Fibroblast of pulmonary artery (primary cell): Measurements from ENCODE around the gene GRID2.
"Not testable (repeated sequence)": the region's sequence is repeated elsewhere in the genome, so short reads cannot be mapped to it uniquely, and the experiment has no call there.

Experiments
- DNase-seq: peaks from one replicate; pipeline ENCODE4 v3.0.0-alpha.2; 2010; ENCODE audit warnings: low read depth
- H3K4me3 ChIP-seq: replicated peaks from 2 replicates; pipeline ENCODE4 v1.5.1; 2011; ENCODE audit warnings: low read depth, mild to moderate bottlenecking, control low read depth, low read length, moderate library complexity
- TF ChIP-seq, protein P1 (sequence below): IDR thresholded peaks from 2 replicates; pipeline ENCODE4 v1.5.1; 2011; ENCODE audit warnings: mild to moderate bottlenecking, control low read depth, low read length, inconsistent platforms; ENCODE audit errors: missing control alignments

The GRID2 gene

DNA sequence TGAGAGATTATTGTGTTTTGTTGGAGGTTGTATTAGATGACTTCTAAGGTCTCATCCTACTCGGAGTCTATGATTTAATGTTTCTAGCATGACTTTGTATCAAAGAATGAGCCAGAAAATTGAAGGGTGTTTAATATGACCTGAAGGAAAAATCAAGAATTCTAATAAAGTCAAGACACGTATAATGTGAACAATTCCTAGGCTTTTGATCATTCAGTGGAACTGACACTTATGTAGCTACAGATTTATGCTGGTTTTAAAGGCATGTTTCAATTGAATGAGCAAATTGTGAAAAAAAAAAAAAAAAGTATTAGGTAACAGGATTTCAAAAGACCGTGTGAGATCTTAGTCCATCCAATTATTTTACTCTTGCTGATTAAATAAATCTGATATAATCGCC is 64.9 kb downstream of the GRID2 start:
- DNase-seq, result no peak
- TF ChIP-seq, protein P1, sequence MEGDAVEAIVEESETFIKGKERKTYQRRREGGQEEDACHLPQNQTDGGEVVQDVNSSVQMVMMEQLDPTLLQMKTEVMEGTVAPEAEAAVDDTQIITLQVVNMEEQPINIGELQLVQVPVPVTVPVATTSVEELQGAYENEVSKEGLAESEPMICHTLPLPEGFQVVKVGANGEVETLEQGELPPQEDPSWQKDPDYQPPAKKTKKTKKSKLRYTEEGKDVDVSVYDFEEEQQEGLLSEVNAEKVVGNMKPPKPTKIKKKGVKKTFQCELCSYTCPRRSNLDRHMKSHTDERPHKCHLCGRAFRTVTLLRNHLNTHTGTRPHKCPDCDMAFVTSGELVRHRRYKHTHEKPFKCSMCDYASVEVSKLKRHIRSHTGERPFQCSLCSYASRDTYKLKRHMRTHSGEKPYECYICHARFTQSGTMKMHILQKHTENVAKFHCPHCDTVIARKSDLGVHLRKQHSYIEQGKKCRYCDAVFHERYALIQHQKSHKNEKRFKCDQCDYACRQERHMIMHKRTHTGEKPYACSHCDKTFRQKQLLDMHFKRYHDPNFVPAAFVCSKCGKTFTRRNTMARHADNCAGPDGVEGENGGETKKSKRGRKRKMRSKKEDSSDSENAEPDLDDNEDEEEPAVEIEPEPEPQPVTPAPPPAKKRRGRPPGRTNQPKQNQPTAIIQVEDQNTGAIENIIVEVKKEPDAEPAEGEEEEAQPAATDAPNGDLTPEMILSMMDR, result no peak
- no peak overlapping the region for H3K4me3 ChIP-seq

DNA sequence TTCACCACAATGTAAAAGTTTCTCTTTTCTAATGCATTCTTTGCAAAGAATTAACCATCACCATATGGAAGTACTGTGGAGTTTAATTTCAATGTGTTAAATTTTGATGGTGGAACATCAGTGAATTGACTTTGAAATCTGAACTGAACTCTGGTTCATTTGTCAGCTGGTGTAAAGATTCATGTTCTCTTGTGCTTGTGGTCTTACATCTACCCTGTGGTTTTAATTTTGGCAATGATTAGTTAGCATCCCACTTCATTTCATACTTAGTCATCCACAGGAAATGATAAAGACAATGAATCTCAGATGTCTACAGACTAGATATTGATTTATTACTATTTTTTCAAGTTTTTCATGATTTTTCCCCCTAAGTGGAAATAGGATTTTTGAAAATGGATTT is 77.8 kb downstream of the GRID2 start:
- DNase-seq, result peak; percentile 27
- H3K4me3 ChIP-seq, result no peak overlapping the region
- TF ChIP-seq, protein P1, result no peak

DNA sequence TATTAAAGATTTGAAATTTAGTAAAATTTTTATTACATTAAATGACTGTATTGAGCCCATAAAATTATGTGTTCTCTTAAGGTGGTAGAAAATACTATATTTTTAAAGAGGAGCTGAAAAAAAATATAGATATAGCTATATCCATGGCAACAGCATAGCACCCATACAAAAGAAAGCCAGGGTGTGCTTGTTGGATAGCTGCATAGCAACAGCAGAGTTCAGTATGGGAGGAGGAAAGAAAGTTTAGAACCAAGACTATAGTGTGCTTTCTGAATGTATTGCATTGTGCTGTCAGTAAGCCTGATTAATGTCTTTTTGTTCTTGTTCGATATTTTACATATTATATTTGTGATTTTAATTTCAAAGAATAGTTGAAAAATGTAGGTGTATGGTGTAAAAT is 78.4 kb downstream of the GRID2 start:
- TF ChIP-seq, protein P1, result no peak
- H3K4me3 ChIP-seq, result no peak overlapping the region
- peak; percentile 11 for DNase-seq

DNA sequence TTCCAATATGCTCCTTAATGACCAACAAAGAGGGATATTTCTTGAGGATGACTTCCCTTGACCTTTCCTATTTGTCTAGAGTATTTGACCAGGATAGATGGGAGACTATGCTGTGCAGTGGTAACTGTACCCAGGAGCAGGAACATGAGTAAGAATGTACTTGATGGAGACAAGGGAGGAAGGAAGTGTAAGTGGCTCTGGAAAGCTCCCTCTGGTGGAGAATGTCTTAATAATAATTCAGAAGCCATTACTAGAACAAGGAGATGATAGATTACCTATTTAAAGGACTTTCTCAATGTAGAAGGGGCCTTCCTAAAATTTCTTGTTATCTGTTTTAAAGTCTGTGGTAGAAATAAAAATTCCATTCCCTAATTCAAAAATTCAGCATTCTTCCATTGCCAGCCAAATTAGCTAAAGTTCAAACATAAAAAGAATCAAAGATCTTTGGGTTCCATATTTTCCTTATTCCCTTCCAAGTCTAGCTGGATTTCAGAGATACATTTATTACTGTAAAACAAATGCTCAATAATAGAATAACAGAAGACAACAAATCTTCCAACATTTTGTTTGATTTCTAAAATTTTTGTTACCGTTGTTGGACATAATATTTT is 83.8 kb downstream of the GRID2 start:
- H3K4me3 ChIP-seq, result no peak overlapping the region
- peak; percentile 77 for DNase-seq
- TF ChIP-seq, protein P1, result peak; percentile 73

DNA sequence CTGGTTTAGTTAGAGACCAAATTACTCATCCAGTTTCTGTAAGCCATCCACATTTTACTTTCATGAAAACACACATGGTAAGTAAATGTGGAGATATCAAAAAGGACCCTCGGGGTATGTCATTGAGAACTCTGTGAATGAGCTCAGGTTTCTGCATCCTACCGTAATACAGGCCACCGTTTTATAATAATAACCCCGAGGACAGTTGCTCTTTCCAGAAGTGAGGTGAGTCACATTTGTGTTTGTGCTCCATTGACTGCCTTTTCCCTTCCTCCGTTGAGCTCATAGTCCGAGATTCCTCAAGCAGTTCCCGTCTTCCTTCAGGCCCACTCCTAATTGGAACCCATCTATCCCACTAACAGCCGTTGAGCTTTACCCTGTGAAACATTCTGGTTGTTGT is 95.3 kb downstream of the GRID2 start:
- TF ChIP-seq, protein P1, result no peak
- no peak for DNase-seq

DNA sequence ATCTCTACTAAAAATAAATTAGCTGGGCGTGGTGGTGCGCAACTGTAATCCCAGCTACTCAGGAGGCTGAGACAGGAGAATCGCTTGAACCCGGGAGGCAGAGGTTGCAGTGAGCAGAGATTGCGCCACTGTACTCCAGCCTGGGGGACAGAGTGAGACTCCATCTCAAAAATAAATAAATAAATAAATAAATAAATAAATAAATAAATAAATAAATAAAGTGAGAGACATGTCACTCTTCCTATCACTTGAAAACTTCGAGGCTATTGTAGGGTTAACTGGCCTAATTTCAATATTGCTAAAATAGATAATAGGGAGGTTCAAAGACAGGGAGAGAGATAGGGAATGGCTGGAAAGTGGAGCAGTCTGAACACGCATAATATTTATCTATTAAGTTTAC is 99.8 kb downstream of the GRID2 start:
- not testable (repeated sequence) for DNase-seq, H3K4me3 ChIP-seq

More for the DNA sequence above, 95.3 kb downstream of the GRID2 start:
- no peak overlapping the region for H3K4me3 ChIP-seq

DNA sequence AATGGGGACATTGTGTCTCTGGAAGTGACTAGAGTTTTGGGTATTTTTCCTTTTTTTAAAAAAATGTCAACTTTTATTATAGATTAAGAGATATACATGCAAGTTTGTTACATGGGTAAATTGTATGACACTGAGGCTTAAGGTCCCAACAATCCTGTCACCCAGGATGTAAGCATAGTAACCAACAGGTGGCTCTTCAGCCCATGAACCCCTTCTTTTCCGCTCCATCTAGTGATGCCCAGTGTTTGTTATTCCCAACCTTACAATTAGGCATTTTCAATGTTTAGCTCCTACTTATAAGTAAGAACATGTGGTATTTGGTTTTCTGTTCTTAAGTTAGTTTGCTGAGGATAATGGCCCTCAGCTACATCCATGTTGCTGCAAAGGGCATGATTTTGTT is 102.7 kb downstream of the GRID2 start:
- TF ChIP-seq, protein P1, result no peak
- no peak for DNase-seq
- no peak overlapping the region for H3K4me3 ChIP-seq

DNA sequence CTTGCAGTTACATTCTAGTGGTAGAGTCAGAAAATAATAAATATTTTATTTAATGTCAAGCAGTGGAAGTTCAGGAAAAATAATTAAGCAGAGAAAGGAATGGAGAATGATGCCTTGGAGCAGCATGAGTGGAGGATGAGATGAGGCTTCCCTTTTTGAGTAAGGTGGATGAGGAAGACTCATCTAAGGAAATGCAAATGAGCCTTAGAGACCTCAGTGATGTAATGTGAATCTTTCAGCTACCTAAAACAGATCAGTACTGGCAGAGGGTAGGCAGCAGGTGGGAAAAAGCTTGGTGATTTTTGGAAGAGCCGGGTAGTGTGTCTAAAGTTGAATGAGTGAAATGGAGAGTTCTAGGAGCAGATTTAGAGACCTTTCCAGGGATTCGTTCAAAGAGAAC is 118.2 kb downstream of the GRID2 start:
- TF ChIP-seq, protein P1, result no peak
- no peak overlapping the region for H3K4me3 ChIP-seq

More for the DNA sequence above, 118.2 kb downstream of the GRID2 start:
- no peak for DNase-seq
